H9 (cell line): ENCODE measurements around the gene NOG. TPM values are rescaled to one million over a fixed set of nuclear protein-coding genes. Genes with fewer than 3 reads are reported as not detected.

Experiments
- DNase-seq: peaks from one replicate; pipeline ENCODE4 v3.0.0-alpha.2; 2017
- H2AFZ ChIP-seq: one replicate; pipeline ENCODE4 v1.6.1; 2013; ENCODE audit warnings: mild to moderate bottlenecking, low read length, control low read depth, moderate library complexity
- H2AK5ac ChIP-seq: 2 replicates; pipeline ENCODE4 v1.6.1; 2013; ENCODE audit warnings: low read length, control low read depth, mixed read lengths; ENCODE audit not compliant: insufficient read length
- H2BK120ac ChIP-seq: one replicate; pipeline ENCODE4 v1.6.1; 2013; ENCODE audit warnings: low read depth, mild to moderate bottlenecking, low read length, control low read depth, inconsistent platforms; ENCODE audit not compliant: poor library complexity, severe bottlenecking
- H2BK12ac ChIP-seq: 2 replicates; pipeline ENCODE4 v1.6.1; 2013; ENCODE audit warnings: low read length, control low read depth, mixed read lengths, low read depth; ENCODE audit not compliant: insufficient read length
- H2BK15ac ChIP-seq: 2 replicates; pipeline ENCODE4 v1.6.1; 2013; ENCODE audit warnings: low read depth, low read length, control low read depth
- H2BK20ac ChIP-seq: one replicate; pipeline ENCODE4 v1.6.1; 2013; ENCODE audit warnings: low read depth, mild to moderate bottlenecking, low read length, control low read depth, inconsistent platforms; ENCODE audit not compliant: poor library complexity, severe bottlenecking
- H2BK5ac ChIP-seq: 2 replicates; pipeline ENCODE4 v1.6.1; 2013; ENCODE audit warnings: low read length, control low read depth, mixed read lengths; ENCODE audit not compliant: insufficient read length
- H3K14ac ChIP-seq: 2 replicates; pipeline ENCODE4 v1.6.1; 2013; ENCODE audit warnings: low read length, control low read depth; ENCODE audit not compliant: insufficient read depth
- H3K18ac ChIP-seq: 2 replicates; pipeline ENCODE4 v1.6.1; 2013; ENCODE audit warnings: low read depth, mild to moderate bottlenecking, mixed read lengths, low read length, control low read depth; ENCODE audit not compliant: insufficient read length
- H3K23ac ChIP-seq: 2 replicates; pipeline ENCODE4 v1.6.1; 2013; ENCODE audit warnings: low read length, control low read depth, mixed read lengths, low read depth; ENCODE audit not compliant: insufficient read length
- H3K23me2 ChIP-seq: 2 replicates; pipeline ENCODE4 v1.6.1; 2013; ENCODE audit warnings: low read depth, mild to moderate bottlenecking, mixed read lengths, low read length, control low read depth; ENCODE audit not compliant: insufficient read length, poor library complexity, severe bottlenecking
- H3K27ac ChIP-seq: 2 replicates; pipeline ENCODE4 v1.5.1; 2013; ENCODE audit warnings: low read length, control low read depth, mixed read lengths, low read depth; ENCODE audit not compliant: insufficient read length
- H3K27me3 ChIP-seq: 2 replicates; pipeline ENCODE4 v1.6.1; 2013; ENCODE audit warnings: low read length, control low read depth, inconsistent platforms; ENCODE audit not compliant: insufficient read depth
- H3K4ac ChIP-seq: 2 replicates; pipeline ENCODE4 v1.6.1; 2013; ENCODE audit warnings: low read depth, mild to moderate bottlenecking, control low read depth, inconsistent platforms, low read length, moderate library complexity
- H3K4me1 ChIP-seq: 2 replicates; pipeline ENCODE4 v1.6.1; 2013; ENCODE audit warnings: low read length, control low read depth, inconsistent platforms; ENCODE audit not compliant: insufficient read depth
- H3K4me2 ChIP-seq: 2 replicates; pipeline ENCODE4 v1.6.1; 2013; ENCODE audit warnings: low read length, control low read depth, mixed read lengths; ENCODE audit not compliant: insufficient read length, insufficient read depth
- H3K56ac ChIP-seq: 2 replicates; pipeline ENCODE4 v1.6.1; 2013; ENCODE audit warnings: low read depth, mild to moderate bottlenecking, mixed read lengths, low read length, control low read depth; ENCODE audit not compliant: insufficient read length
- H3K79me1 ChIP-seq: 2 replicates; pipeline ENCODE4 v1.6.1; 2013; ENCODE audit warnings: low read depth, mild to moderate bottlenecking, moderate library complexity, low read length, control low read depth, inconsistent platforms; ENCODE audit not compliant: insufficient read depth, poor library complexity, severe bottlenecking
- H3K79me2 ChIP-seq: 2 replicates; pipeline ENCODE4 v1.6.1; 2013; ENCODE audit warnings: low read length, control low read depth, inconsistent platforms; ENCODE audit not compliant: insufficient read depth
- H3K9ac ChIP-seq: 2 replicates; pipeline ENCODE4 v1.6.1; 2013; ENCODE audit warnings: low read length, control low read depth, mixed read lengths; ENCODE audit not compliant: insufficient read length; ENCODE audit errors: extremely low read depth
- H3K9me3 ChIP-seq: one replicate; pipeline ENCODE4 v1.6.1; 2013; ENCODE audit warnings: low read depth, low read length, inconsistent platforms; ENCODE audit not compliant: control insufficient read depth
- H3T11ph ChIP-seq: one replicate; pipeline ENCODE4 v1.6.1; 2013; ENCODE audit warnings: mild to moderate bottlenecking, low read length, control low read depth, inconsistent platforms
- H4K20me1 ChIP-seq: one replicate; pipeline ENCODE4 v1.6.1; 2013; ENCODE audit not compliant: control insufficient read depth, insufficient read length, insufficient read depth
- H4K5ac ChIP-seq: 2 replicates; pipeline ENCODE4 v1.6.1; 2013; ENCODE audit warnings: low read depth, mild to moderate bottlenecking, mixed read lengths, low read length, control low read depth; ENCODE audit not compliant: insufficient read length
- H4K8ac ChIP-seq: replicated peaks from 2 replicates; pipeline ENCODE4 v1.6.1; 2013; ENCODE audit warnings: low read length, control low read depth, mixed read lengths, low read depth; ENCODE audit not compliant: insufficient read length
- H4K91ac ChIP-seq: 2 replicates; pipeline ENCODE4 v1.6.1; 2013; ENCODE audit warnings: low read depth, mild to moderate bottlenecking, moderate library complexity, mixed read lengths, low read length, control low read depth; ENCODE audit not compliant: insufficient read length
- H3K27ac Mint-ChIP-seq, 3 experiments: 2 replicates in 2 of 3; 3 replicates in 1 of 3; pipeline ENCODE4 v1.8.0; 2020 to 2021; ENCODE audit warnings: mixed read lengths in 3 of 3, mild to moderate bottlenecking in 1 of 3, moderate library complexity in 1 of 3
- H3K27me3 Mint-ChIP-seq: 2 replicates; pipeline ENCODE4 v1.8.0; 2021; ENCODE audit warnings: low read depth, mild to moderate bottlenecking, moderate library complexity, mixed read lengths
- H3K36me3 Mint-ChIP-seq, 3 experiments: 2 replicates in 2 of 3; 3 replicates in 1 of 3; pipeline ENCODE4 v1.8.0; 2020 to 2021; ENCODE audit warnings: low read depth in 3 of 3, mixed read lengths in 3 of 3; ENCODE audit not compliant: insufficient read depth in 1 of 3
- H3K4me1 Mint-ChIP-seq, 2 experiments: 2 replicates each; pipeline ENCODE4 v1.8.0; 2020; ENCODE audit warnings: mixed read lengths in 2 of 2
- H3K4me3 Mint-ChIP-seq, 2 experiments: 2 replicates in 1 of 2; 3 replicates in 1 of 2; pipeline ENCODE4 v1.8.0; 2020 to 2021; ENCODE audit warnings: mild to moderate bottlenecking in 2 of 2, mixed read lengths in 2 of 2, moderate library complexity in 1 of 2
- H3K9me3 Mint-ChIP-seq, 2 experiments: 2 replicates in 1 of 2; 3 replicates in 1 of 2; pipeline ENCODE4 v1.8.0; 2020; ENCODE audit warnings: mild to moderate bottlenecking in 2 of 2, mixed read lengths in 2 of 2, moderate library complexity in 1 of 2
- CTCF ChIP-seq: fragments of 200-600 bp; sonication (generic); conservative IDR thresholded peaks from 3 replicates; pipeline ENCODE4 v1.8.0; 2021; ENCODE audit warnings: antibody characterized with exemption, mild to moderate bottlenecking
- WGBS: extraction: QIAGEN DNeasy Blood & Tissue Kit; methylation state at CpG from one replicate; pipeline ENCODE4 v1.1.7; 2013; ENCODE audit warnings: missing lambda C conversion rate, low lambda C conversion rate, mixed read lengths; ENCODE audit not compliant: insufficient read length; ENCODE audit errors: extremely low coverage; 5-methylcytosine and 5-hydroxymethylcytosine counted together
- total RNA-seq: library from RNA; stranded (reverse); gene quantifications from 2 replicates; pipeline ENCODE4 v1.2.1, GENCODE V29; 2021

NOG gene
- total RNA-seq, 1 experiment from 2014 or later, result not detected

- Histone ChIP-seq H3K18ac (no peak overlapping the region), H3K4me2 (no peak overlapping the region), H3K27me3 (no peaks in the 10 kb centered on the region; the same call in 1 of the 2 replicates), H2BK12ac (no peak overlapping the region), H3K14ac (no peak overlapping the region), H2BK120ac (no peak overlapping the region), H2AFZ (no peak overlapping the region), H4K8ac (no peak overlapping the region), H3K23me2 (no peaks in the 10 kb centered on the region), H2BK5ac (no peak overlapping the region), H3K79me1 (no peaks in the 10 kb centered on the region), H2BK15ac (no peak overlapping the region), H3K23ac (no peak overlapping the region), H2BK20ac (no peak overlapping the region), H3K4ac (no peak overlapping the region), H3K56ac (no peak overlapping the region), H3K4me1 (no peaks in the 10 kb centered on the region), H3T11ph (no peak overlapping the region), H3K9ac (no peak overlapping the region), H4K91ac (no peak overlapping the region), H3K9me3 (no peaks in the 10 kb centered on the region), H4K20me1 (no peaks in the 10 kb centered on the region), H4K5ac (no peak overlapping the region), H3K79me2 (no peaks in the 10 kb centered on the region), H2AK5ac (no peak overlapping the region), H3K27ac (no peak overlapping the region)
- DNase-seq, result no peak
- peaks cover 14% of the 10 kb centered on the region for H3K27me3 Mint-ChIP-seq
- H3K4me1 Mint-ChIP-seq, result peaks cover 18 to 19% of the 10 kb centered on the region in 2 experiments
- H3K36me3 Mint-ChIP-seq, result no peaks in the 10 kb centered on the region
- H3K4me3 Mint-ChIP-seq, result no peak overlapping the region
- no peak for TF ChIP-seq CTCF
- no peak overlapping the region for H3K27ac Mint-ChIP-seq
- no peaks in the 10 kb centered on the region for H3K9me3 Mint-ChIP-seq
- no CpG with 5 or more reads among the region's 2 CpGs for WGBS
These were observed 30.8 kb downstream of the NOG start for GRCh38 chr17:56624309-56624708.
